SK-N-SH (cell line): Measurements from ENCODE around the gene TRMU. TPM values are rescaled to one million over a fixed set of nuclear protein-coding genes. Genes with fewer than 3 reads are reported as not detected.

Experiments
- CTCF ChIA-PET: fragments of 300-600, 350-600 bp; formaldehyde crosslinking; extraction: SDS; loops from one replicate; lab custom pipeline; 2021; lab: Yijun Ruan, JAX
- POLR2A ChIA-PET: fragments of 350-600 bp; sonication (Branson Sonifier 250); formaldehyde crosslinking; extraction: SDS; loops from one replicate; lab custom pipeline; 2020; ENCODE audit warnings: antibody characterized with exemption, inconsistent platforms; lab: Yijun Ruan, JAX
- DNase-seq: peaks from one replicate; pipeline ENCODE4 v3.0.0; 2012
- H2AFZ ChIP-seq: fragments of 200-600 bp; sonication (generic); 2 replicates; pipeline ENCODE4 v1.8.1; 2016; ENCODE audit warnings: antibody characterized with exemption, mild to moderate bottlenecking, low read depth
- H3F3A ChIP-seq: fragments of 200-600 bp; sonication (generic); replicated peaks from 2 replicates; pipeline ENCODE3; 2016; ENCODE audit warnings: antibody characterized with exemption, mild to moderate bottlenecking; ENCODE audit not compliant: insufficient read depth
- H3K27ac ChIP-seq, 2 experiments: fragments of 200-500 bp in 1 of 2; fragments of 200-600 bp in 1 of 2; sonication (Bioruptor generic) in 1 of 2; sonication (generic), shearing (Covaris generic) in 1 of 2; 2 replicates each; pipeline versions ENCODE4 v1.5.1 to v1.6.1; 2014 to 2016; ENCODE audit warnings: low read depth in 2 of 2, inconsistent platforms in 1 of 2, low read length in 1 of 2, mild to moderate bottlenecking in 1 of 2, mixed read lengths in 1 of 2
- H3K27me3 ChIP-seq: fragments of 200-600 bp; sonication (generic), shearing (Covaris generic); 2 replicates; pipeline ENCODE4 v1.6.1; 2016; ENCODE audit warnings: mixed run types; ENCODE audit not compliant: insufficient read depth
- H3K36me3 ChIP-seq, 2 experiments: fragments of 200-500 bp in 1 of 2; fragments of 200-600 bp in 1 of 2; sonication (Bioruptor generic) in 1 of 2; sonication (generic) in 1 of 2; replicated peaks in 1 of 2; 2 replicates each; pipeline versions ENCODE3 to v1.5.1; 2014 to 2016; ENCODE audit warnings: low read length in 1 of 2, mild to moderate bottlenecking in 1 of 2; ENCODE audit not compliant: insufficient read depth in 2 of 2, control insufficient read depth in 1 of 2
- H3K4me1 ChIP-seq, 2 experiments: fragments of 200-500 bp in 1 of 2; fragments of 200-600 bp in 1 of 2; sonication (Bioruptor generic) in 1 of 2; sonication (generic), shearing (Covaris generic) in 1 of 2; 2 replicates each; pipeline versions ENCODE4 v1.5.1 to v1.6.1; 2014 to 2016; ENCODE audit warnings: low read depth in 1 of 2, low read length in 1 of 2, mixed run types in 1 of 2; ENCODE audit not compliant: insufficient read depth in 2 of 2, control insufficient read depth in 1 of 2
- H3K4me2 ChIP-seq: fragments of 200-600 bp; sonication (generic), shearing (Covaris generic); 2 replicates; pipeline ENCODE4 v1.6.1; 2017; ENCODE audit warnings: mixed run types
- H3K4me3 ChIP-seq, 2 experiments: fragments of 200-500 bp in 1 of 2; fragments of 200-600 bp in 1 of 2; sonication (Bioruptor generic) in 1 of 2; sonication (generic), shearing (Covaris generic) in 1 of 2; 2 replicates each; pipeline versions ENCODE4 v1.5.1 to v1.8.1; 2014 to 2016; ENCODE audit warnings: low read depth in 2 of 2, inconsistent platforms in 1 of 2, low read length in 1 of 2, mild to moderate bottlenecking in 1 of 2, mixed read lengths in 1 of 2, moderate library complexity in 1 of 2
- H3K79me2 ChIP-seq: fragments of 200-600 bp; sonication (generic); 2 replicates; pipeline ENCODE4 v1.8.1; 2017; ENCODE audit warnings: mild to moderate bottlenecking; ENCODE audit not compliant: insufficient read depth
- H3K9ac ChIP-seq: fragments of 200-600 bp; sonication (generic); 2 replicates; pipeline ENCODE4 v1.6.1; 2017; ENCODE audit warnings: mixed run types
- H3K9me2 ChIP-seq: fragments of 200-600 bp; sonication (generic); 2 replicates; pipeline ENCODE4 v1.6.1; 2017; ENCODE audit warnings: mixed run types
- H3K9me3 ChIP-seq: fragments of 200-600 bp; sonication (generic); 2 replicates; pipeline ENCODE4 v1.6.1; 2017; ENCODE audit warnings: mixed run types, mild to moderate bottlenecking, moderate library complexity
- H4K20me1 ChIP-seq: fragments of 200-600 bp; sonication (generic); 2 replicates; pipeline ENCODE4 v1.6.1; 2017; ENCODE audit warnings: mild to moderate bottlenecking, mixed run types; ENCODE audit not compliant: insufficient read depth
- CHD2 ChIP-seq: fragments of 150-350 bp; IDR thresholded peaks from 2 replicates; pipeline ENCODE4 v1.6.1; 2018; ENCODE audit warnings: low read length; ENCODE audit not compliant: partially characterized antibody
- ELF1 ChIP-seq: IDR thresholded peaks from 2 replicates; pipeline ENCODE4 v1.4.0; 2012
- EP300 ChIP-seq, 2 experiments: IDR thresholded peaks; 2 replicates each; pipeline versions ENCODE4 v1.4.0 to v1.6.1; 2012; ENCODE audit warnings: borderline replicate concordance in 1 of 2, low read depth in 1 of 2, low read length in 1 of 2
- FOXJ3 ChIP-seq: sonication (generic); formaldehyde crosslinking; IDR thresholded peaks from 2 replicates; pipeline ENCODE4 v1.5.1; 2020; ENCODE audit warnings: mild to moderate bottlenecking, missing genetic modification reagents
- MEF2A ChIP-seq: IDR thresholded peaks from 2 replicates; pipeline ENCODE4 v1.4.0; 2012; ENCODE audit warnings: low read depth, borderline replicate concordance
- NFIC ChIP-seq: IDR thresholded peaks from 2 replicates; pipeline ENCODE4 v1.4.0; 2012; ENCODE audit warnings: borderline replicate concordance
- NRF1 ChIP-seq: IDR thresholded peaks from 2 replicates; pipeline ENCODE4 v1.6.1; 2012; ENCODE audit warnings: low read depth, mild to moderate bottlenecking, low read length
- PBX3 ChIP-seq: IDR thresholded peaks from 2 replicates; pipeline ENCODE4; 2012
- POLR2AphosphoS5 ChIP-seq: IDR thresholded peaks from 2 replicates; pipeline ENCODE4 v1.6.1; 2012; ENCODE audit warnings: low read depth, low read length
- RFX5 ChIP-seq: IDR thresholded peaks from 2 replicates; pipeline ENCODE4 v1.6.1; 2012; ENCODE audit warnings: mild to moderate bottlenecking, improper control_type of control experiment, low read length
- RXRA ChIP-seq: IDR thresholded peaks from 2 replicates; pipeline ENCODE4 v1.4.0; 2012; ENCODE audit warnings: low read depth, mild to moderate bottlenecking, borderline replicate concordance
- SIN3A ChIP-seq: IDR thresholded peaks from 2 replicates; pipeline ENCODE4 v1.6.1; 2012; ENCODE audit warnings: low read depth, mild to moderate bottlenecking, low read length, moderate library complexity, borderline replicate concordance
- TAF1 ChIP-seq: IDR thresholded peaks from 2 replicates; pipeline ENCODE4 v1.6.1; 2012; ENCODE audit warnings: low read depth, mild to moderate bottlenecking, low read length, moderate library complexity, borderline replicate concordance
- TEAD4 ChIP-seq: IDR thresholded peaks from 2 replicates; pipeline ENCODE4 v1.4.0; 2012; ENCODE audit warnings: mild to moderate bottlenecking, borderline replicate concordance; ENCODE audit not compliant: insufficient read depth
- USF2 ChIP-seq: fragments of 150-350 bp; IDR thresholded peaks from 2 replicates; pipeline ENCODE4 v1.6.1; 2017; ENCODE audit warnings: antibody characterized with exemption, low read length, low read depth, borderline replicate concordance
- ZBTB33 ChIP-seq: IDR thresholded peaks from 2 replicates; pipeline ENCODE4 v1.4.0; 2012; ENCODE audit warnings: low read depth, borderline replicate concordance
- WGBS: methylation state at CpG from one replicate; pipeline ENCODE4 v1.1.6; 2017; ENCODE audit warnings: low lambda C conversion rate; 5-methylcytosine and 5-hydroxymethylcytosine counted together
- polyA plus RNA-seq, 3 experiments: library from polyadenylated mRNA; depleted of rRNA; stranded (reverse); fragments of >200 nt; gene quantifications; 2 replicates each; pipeline ENCODE4 v1.2.3, GENCODE V29; 2012

Gene TRMU
- polyA plus RNA-seq, 1 of the 3 experiments (the other 2 are of a cell fraction) = 47.1 TPM

GRCh38 chr22:46354176-46354992 is 18.9 kb downstream of the TRMU start:
- Histone ChIP-seq H3K27me3 (no peaks in the 10 kb centered on the region), H3K9me2 (no peaks in the 10 kb centered on the region), H3F3A (no peaks in the 10 kb centered on the region), H3K4me2 (no peak overlapping the region), H2AFZ (no peak overlapping the region), H3K27ac (no peak overlapping the region)
- CTCF ChIA-PET = interaction anchor here (0.7 to 8.4 kb wide), 10 partner anchors 9 to 318 kb away, joined by 3 to 70 read pairs (median 5); no protein-coding TSS in a partner anchor
- POLR2A ChIA-PET = interaction anchor here (0.6 to 1.4 kb wide), 2 partner anchors 12 to 188 kb away, joined by 3 read pairs; no protein-coding TSS in a partner anchor
- no peak for DNase-seq
- TF ChIP-seq NRF1 (no peak), PBX3 (no peak), ELF1 (no peak), RFX5 (no peak), RXRA (no peak), ZBTB33 (no peak), TEAD4 (no peak), USF2 (no peak), MEF2A (no peak), EP300 (IDR thresholded peaks at IDR 0.05; ENCODE audit: borderline replicate concordance in 1 of 2, low read depth in 1 of 2, low read length in 1 of 2) (no peak), SIN3A (no peak), FOXJ3 (CRISPR knock-in tag) (no peak), NFIC (no peak), CHD2 (no peak), TAF1 (no peak), POLR2AphosphoS5 (no peak)
- TF ChIP-seq, all 33 proteins: peak for 0
- Histone ChIP-seq H3K9me3 (no peaks in the 10 kb centered on the region), H4K20me1 (peaks cover 24% of the 10 kb centered on the region; the same call in 1 of the 2 replicates), H3K36me3 (peaks cover 3 to 74% of the 10 kb centered on the region in 2 experiments), H3K9ac (no peak overlapping the region), H3K79me2 (no peaks in the 10 kb centered on the region), H3K4me1 (no peaks in the 10 kb centered on the region), H3K4me3 (no peak overlapping the region)
- 96% methylated on average over 8 of the region's 21 CpGs for whole genome bisulfite sequencing
